Bronchial epithelial cell (primary cell): ENCODE data around the gene ATP1B3. TPM values are rescaled to one million over a fixed set of nuclear protein-coding genes. Genes with fewer than 3 reads are reported as not detected.
"Not testable (repeated sequence)": the region's sequence is repeated elsewhere in the genome, so short reads cannot be mapped to it uniquely, and the experiment has no call there.

Experiments
- DNase-seq: peaks from one replicate; pipeline ENCODE4 v3.0.0-alpha.2; 2010; ENCODE audit warnings: low read depth
- FAIRE-seq: peaks from 2 replicates; lab custom pipeline; 2011; peaks lifted over from hg19 to GRCh38; lab: Jason Lieb, UNC
- H3K27me3 ChIP-seq: 2 replicates; pipeline ENCODE4 v1.5.1; 2011; ENCODE audit warnings: low read length; ENCODE audit not compliant: control insufficient read depth, insufficient read depth
- H3K36me3 ChIP-seq: 2 replicates; pipeline ENCODE4 v1.5.1; 2011; ENCODE audit warnings: low read length; ENCODE audit not compliant: control insufficient read depth, insufficient read depth
- H3K4me3 ChIP-seq: 2 replicates; pipeline ENCODE4 v1.5.1; 2011; ENCODE audit warnings: mild to moderate bottlenecking, low read depth, low read length, control low read depth
- CTCF ChIP-seq: IDR thresholded peaks from 2 replicates; pipeline ENCODE4 v1.5.1; 2011; ENCODE audit warnings: mild to moderate bottlenecking, moderate library complexity, low read length, control low read depth, inconsistent platforms; ENCODE audit not compliant: insufficient read depth, severe bottlenecking
- total RNA-seq: library from RNA; depleted of rRNA; stranded (reverse); fragments of >200 nt; gene quantifications from 2 replicates; pipeline ENCODE4 v1.2.1, GENCODE V29; 2014

Gene ATP1B3
- total RNA-seq, 1 donor from 2014 or later, result 89.5 TPM

DNA sequence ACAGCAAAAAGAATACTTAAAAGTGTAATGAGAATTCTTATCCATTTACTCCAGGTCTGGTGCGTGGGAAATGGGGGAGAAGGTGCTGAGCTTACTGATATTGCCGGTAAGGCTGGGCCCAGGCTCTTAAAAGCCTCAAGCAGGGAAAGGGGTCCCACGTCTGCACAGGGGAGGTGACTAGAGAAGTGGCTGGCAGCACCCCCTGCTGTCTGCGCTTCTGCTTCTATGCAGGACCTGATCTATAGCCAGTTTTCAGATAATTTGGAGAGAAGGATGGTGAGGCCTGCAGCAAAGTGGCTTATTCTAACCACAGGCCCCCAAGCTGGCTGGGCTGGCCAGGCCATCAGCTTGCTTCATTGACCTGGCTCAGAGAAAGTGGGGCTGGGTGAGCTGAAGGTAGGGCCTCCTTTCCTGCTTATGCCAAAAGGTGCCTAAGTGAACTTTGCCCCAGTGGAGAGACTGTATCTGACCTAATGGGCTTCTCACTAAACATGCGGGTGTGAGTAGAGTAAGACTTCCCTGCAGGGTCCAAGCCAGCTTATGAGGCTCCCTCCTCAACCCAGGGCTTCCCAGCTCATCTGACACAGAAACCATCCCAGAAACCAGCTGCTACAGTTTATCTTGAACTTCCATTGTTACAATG, 30.9 kb upstream of the ATP1B3 start:
- no peak for DNase-seq
- Histone ChIP-seq H3K27me3 (no peaks in the 10 kb centered on the region), H3K36me3 (no peaks in the 10 kb centered on the region), H3K4me3 (no peak overlapping the region)
- TF ChIP-seq CTCF, result no peak
- no peak for FAIRE-seq

GRCh38 chr3:141846050-141846433, 30.4 kb upstream of the ATP1B3 start:
- DNase-seq (no peak), FAIRE-seq (no peak)
- TF ChIP-seq CTCF, result no peak
- Histone ChIP-seq H3K27me3 (no peaks in the 10 kb centered on the region), H3K36me3 (no peaks in the 10 kb centered on the region), H3K4me3 (no peak overlapping the region)

GRCh38 chr3:141848159-141848748, 28.2 kb upstream of the ATP1B3 start:
- not testable (repeated sequence) for H3K27me3 ChIP-seq, H3K36me3 ChIP-seq, FAIRE-seq, DNase-seq, H3K4me3 ChIP-seq

GRCh38 chr3:141849056-141849815, 27.2 kb upstream of the ATP1B3 start:
- Histone ChIP-seq H3K27me3 (no peaks in the 10 kb centered on the region), H3K4me3 (no peak overlapping the region), H3K36me3 (no peaks in the 10 kb centered on the region)
- DNase-seq (no peak), FAIRE-seq (no peak)
- TF ChIP-seq CTCF, result no peak

DNA sequence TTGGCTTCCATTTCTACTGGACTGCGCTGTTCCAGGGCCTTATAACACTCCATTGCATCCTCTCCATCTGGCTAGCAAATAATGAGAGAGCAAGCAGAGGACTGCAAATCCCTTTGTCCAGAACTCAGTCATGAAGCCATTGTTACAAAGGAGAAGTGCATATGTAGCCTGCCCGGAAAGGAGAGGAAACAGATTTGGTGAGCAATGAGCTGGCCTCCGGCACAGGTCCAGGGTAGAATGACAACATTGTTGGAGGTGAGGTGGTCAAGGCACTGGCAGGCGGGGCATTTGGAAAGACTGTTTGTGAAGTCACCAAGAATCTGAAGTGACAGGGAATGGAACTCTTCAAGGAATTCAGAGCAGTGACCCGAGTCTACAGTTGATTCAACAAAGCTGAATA, 25.0 kb upstream of the ATP1B3 start:
- no peaks in the 10 kb centered on the region for H3K27me3 ChIP-seq

More for the DNA sequence above, 25.0 kb upstream of the ATP1B3 start:
- H3K4me3 ChIP-seq, result no peak overlapping the region
- FAIRE-seq (no peak), DNase-seq (no peak)
- no peak for TF ChIP-seq CTCF
- no peaks in the 10 kb centered on the region for H3K36me3 ChIP-seq
